Omental fat pad (tissue), 4 donors: Measurements from ENCODE around the gene ERCC8. TPM values are rescaled to one million over a fixed set of nuclear protein-coding genes. Genes with fewer than 3 reads are reported as not detected.

Source experiments
- ATAC-seq: fragments of 150-250 bp; one replicate; pipeline ENCODE4 v1.9.1; 2016; ENCODE audit warnings: mild to moderate bottlenecking, moderate library complexity; ENCODE audit not compliant: low FRiP score
- DNase-seq: peaks from one replicate; pipeline ENCODE4 v3.0.0-alpha.2; 2019; ENCODE audit warnings: low spot score
- total RNA-seq, 4 donors: library from RNA; depleted of rRNA; stranded (reverse); fragments of >200 nt; gene quantifications; one replicate each; pipeline ENCODE4 v1.1.0, GENCODE V29; 2016
- TF ChIP-seq, protein P1 (sequence below), 3 donors: fragments of 450-650 bp; IDR thresholded peaks; one replicate each; pipeline ENCODE4 v1.5.1; 2016 to 2017; ENCODE audit warnings: antibody characterized with exemption in 3 of 3, mild to moderate bottlenecking in 3 of 3, moderate library complexity in 2 of 3

Gene ERCC8
- total RNA-seq, 4 donors from 2014 or later: 13.3 to 26.8 (median 15.9) TPM

- DNase-seq (no peak), ATAC-seq (no peak)
- TF ChIP-seq, protein P1, sequence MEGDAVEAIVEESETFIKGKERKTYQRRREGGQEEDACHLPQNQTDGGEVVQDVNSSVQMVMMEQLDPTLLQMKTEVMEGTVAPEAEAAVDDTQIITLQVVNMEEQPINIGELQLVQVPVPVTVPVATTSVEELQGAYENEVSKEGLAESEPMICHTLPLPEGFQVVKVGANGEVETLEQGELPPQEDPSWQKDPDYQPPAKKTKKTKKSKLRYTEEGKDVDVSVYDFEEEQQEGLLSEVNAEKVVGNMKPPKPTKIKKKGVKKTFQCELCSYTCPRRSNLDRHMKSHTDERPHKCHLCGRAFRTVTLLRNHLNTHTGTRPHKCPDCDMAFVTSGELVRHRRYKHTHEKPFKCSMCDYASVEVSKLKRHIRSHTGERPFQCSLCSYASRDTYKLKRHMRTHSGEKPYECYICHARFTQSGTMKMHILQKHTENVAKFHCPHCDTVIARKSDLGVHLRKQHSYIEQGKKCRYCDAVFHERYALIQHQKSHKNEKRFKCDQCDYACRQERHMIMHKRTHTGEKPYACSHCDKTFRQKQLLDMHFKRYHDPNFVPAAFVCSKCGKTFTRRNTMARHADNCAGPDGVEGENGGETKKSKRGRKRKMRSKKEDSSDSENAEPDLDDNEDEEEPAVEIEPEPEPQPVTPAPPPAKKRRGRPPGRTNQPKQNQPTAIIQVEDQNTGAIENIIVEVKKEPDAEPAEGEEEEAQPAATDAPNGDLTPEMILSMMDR (IDR thresholded peaks at IDR 0.05): no peak
Measured at GRCh38 chr5:60978968-60979367, 34.1 kb upstream of the ERCC8 start.

- no peak for ATAC-seq
- DNase-seq: no peak
- TF ChIP-seq, protein P1 (IDR thresholded peaks at IDR 0.05): no peak
Measured at GRCh38 chr5:60977956-60978737, 33.3 kb upstream of the ERCC8 start.

DNA sequence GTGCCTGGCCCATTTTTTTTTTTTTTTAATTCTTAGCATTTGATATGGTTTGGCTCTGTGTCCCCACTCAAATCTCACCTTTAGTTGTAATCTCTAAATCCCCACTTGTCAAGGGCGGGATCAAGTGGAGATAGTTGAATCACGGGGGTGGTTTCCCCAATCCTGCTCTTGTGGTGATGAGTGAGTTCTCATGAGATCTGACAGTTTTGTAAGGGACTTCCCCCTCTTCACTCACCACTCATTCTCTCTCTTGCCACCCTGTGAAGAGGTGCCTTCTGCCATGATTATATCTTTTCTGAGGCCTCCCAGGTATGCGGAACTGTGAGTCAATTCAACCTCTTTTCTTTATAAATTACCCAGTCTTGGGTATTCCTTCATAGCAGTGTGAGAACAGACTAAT, 27.4 kb upstream of the ERCC8 start:
- DNase-seq: no peak
- TF ChIP-seq, protein P1 (IDR thresholded peaks at IDR 0.05): no peak
- ATAC-seq: no peak

DNA sequence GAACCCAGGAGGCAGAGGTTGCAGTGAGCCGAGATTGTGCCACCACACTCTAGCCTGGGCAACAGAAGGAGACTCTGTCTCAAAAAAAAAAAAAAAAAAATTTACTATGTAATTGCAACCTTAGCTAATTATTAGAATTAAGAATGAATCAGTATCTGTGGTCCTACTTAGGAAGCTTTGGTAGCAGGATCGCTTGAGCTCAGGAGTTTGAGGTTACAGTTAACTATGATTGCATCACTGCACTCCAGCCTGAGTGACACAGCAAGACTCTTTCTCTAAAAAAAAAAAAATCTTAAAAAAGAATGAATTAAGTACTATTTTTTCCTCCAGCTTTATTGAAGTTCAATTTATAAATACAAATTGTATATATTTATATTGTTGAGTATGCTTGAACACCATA, 16.8 kb upstream of the ERCC8 start:
- DNase-seq (no peak), ATAC-seq (no peak)
- TF ChIP-seq, protein P1 (IDR thresholded peaks at IDR 0.05): no peak

DNA sequence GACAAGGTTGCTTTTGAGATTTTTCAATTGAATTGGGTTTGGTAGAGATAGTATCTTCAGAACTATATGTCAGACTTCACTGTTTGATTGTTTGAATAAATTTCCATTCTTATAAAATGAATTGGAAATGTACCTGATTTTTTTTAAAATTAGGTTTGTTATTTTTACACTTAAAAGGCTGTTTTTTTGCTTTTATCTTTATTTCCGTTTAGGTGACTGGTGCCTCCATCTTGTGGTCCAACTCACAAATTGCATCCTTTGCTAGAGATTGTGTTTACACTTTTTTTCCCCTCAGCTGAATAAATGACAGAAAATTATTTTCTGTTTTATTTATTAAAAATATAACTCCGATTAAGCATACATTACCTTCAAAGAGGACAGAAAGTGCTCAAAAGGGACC, 15.7 kb upstream of the ERCC8 start:
- TF ChIP-seq, protein P1 (IDR thresholded peaks at IDR 0.05): no peak
- DNase-seq (no peak), ATAC-seq (no peak)

GRCh38 chr5:60959156-60959555, 14.3 kb upstream of the ERCC8 start:
- DNase-seq (no peak), ATAC-seq (no peak)
- TF ChIP-seq, protein P1 (IDR thresholded peaks at IDR 0.05): no peak

DNA sequence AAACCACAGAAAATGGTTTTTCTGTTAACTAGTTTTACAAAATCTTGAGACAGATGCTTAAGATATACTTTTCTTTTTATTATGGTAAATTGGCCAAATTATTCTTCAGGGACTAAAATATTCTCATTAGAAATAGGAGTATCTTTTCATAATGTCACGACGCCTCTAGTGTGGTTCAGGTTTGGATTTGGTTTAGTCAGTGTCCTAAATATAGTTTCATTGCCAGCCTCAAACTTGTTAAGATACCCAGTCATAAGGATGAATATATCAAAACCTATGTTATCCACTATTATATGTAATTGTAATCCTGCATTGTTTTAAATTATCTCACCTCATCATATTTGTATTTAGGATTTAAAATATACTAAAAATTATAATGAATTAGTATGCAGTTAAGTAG, 13.8 kb upstream of the ERCC8 start:
- DNase-seq: no peak
- TF ChIP-seq, protein P1 (IDR thresholded peaks at IDR 0.05): no peak
- no peak for ATAC-seq
